NCI-H82 treated with DMSO at 0.1 percent for 48 hours (cell line): ENCODE data around the gene CNR1.
"Not testable (repeated sequence)": the region's sequence is repeated elsewhere in the genome, so short reads cannot be mapped to it uniquely, and the experiment has no call there.

Source experiments
- DNase-seq: peaks from one replicate; lab custom pipeline; 2025; ENCODE audit not compliant: unreplicated experiment; lab: John Stamatoyannopoulos, UW

Gene CNR1

GRCh38 chr6:88165844-88166492 is at the start of gene CNR1:
TSS of gene CNR1 (minus strand) at chr6:88166347. CDS start at chr6:88145274, 21,073 bp downstream.
- no peak for DNase-seq

DNA sequence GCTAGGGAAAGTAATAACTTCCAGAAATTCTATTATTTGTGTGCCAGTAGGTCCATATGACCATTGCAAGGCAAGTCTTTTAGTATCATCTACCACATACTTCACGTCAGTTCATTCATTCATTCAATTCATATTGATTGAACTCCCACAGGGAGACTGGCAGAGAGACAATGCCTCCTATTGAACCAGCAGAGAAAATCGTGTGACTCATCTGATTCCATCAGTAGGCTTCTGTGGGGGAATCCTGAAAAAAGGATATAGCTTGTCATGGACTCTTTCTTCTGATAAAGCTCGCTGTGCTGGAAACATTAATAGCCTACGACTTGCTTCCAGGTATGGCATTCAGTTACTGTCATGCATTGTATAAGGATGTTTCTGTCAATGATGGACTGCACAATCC is 45.3 kb upstream of the CNR1 start:
- DNase-seq, result no peak

GRCh38 chr6:88209301-88209700 is 43.2 kb upstream of the CNR1 start:
- no peak for DNase-seq

DNA sequence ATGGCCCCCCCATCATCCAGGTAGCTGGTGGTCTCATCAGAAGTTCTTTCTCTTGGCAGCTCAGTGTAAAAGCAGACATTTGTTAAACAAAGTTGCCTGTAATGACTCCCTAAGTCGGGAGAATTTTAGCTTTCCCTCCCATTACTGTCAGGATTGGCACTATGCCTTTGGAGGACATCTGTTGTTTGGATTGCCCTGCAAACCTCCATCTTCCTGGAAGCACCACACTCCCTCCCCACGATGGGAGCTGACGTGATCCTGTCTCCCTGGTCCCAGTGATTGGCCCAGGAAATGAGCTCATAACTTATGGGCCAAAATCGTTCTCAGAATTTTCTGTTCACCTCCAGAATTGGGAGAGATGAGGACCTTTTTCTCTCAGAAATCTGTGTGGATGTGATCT is 42.6 kb upstream of the CNR1 start:
- DNase-seq, result no peak

GRCh38 chr6:88201734-88202133 is 35.6 kb upstream of the CNR1 start:
- not testable (repeated sequence) for DNase-seq

- DNase-seq, result no peak
These were observed 18.8 kb upstream of the CNR1 start for GRCh38 chr6:88184921-88185320.

DNA sequence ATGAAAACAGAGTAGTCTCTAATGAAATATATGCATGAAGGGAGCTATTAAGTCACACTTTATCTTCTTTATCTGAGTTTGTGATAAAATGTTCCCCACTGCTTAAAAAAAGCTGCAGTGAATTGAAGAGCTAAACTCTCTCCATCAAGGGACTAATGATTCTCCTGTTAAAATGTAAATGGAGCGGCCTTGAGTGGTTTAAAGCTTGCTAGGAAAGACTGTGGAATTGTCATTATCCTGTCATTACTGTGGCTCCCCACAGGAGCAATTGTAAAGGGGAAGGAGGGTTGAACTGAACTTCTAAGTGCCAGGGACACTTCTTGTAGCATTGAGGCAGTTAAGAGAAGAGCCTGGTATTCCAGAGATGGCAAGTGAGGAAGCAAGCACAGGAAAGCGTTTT is 17.3 kb upstream of the CNR1 start:
- DNase-seq, result no peak

DNA sequence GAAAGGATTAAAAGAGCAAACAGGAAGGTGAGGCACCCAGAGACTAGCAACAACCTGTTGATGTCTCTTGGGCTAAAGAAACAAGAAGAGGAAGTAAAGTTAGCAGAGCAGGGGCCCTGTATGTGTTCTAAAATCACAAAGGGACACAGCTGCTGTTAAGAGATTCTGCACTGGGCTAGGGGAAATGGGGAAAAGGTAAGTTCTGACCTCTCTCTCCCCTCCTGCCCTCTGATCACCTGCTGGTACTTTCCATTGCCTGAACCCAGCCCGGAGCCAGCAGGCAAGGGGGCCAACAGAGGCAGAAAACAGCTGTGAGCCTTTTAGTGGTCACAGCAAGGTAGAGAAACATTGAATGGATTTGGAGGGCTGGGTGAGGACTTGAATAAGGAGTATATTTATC is 13.5 kb upstream of the CNR1 start:
- no peak for DNase-seq

- DNase-seq, result no peak
These were observed 11.9 kb upstream of the CNR1 start for GRCh38 chr6:88177961-88178464.

GRCh38 chr6:88174906-88175305 is 8.8 kb upstream of the CNR1 start:
- DNase-seq, result no peak

GRCh38 chr6:88171312-88171711 is 5.2 kb upstream of the CNR1 start:
- DNase-seq, result no peak

DNA sequence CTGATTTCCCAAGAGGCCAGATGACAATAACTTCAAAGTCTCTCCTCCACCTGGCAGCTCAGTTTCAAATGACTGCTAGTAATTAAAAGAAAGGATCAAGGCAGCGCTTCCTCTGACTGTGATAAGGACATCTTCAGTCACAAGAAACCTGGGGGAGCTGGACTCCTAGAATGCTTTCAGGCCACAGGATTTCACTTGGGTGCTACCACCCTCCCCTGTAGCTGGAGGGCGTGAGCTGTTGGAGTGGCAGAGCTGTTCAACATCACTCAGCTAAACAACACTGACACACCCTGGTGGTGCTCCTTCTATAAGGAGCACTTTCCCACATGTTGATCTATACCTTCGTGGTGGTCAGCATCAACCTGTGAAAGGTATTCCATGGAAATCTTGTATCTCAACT is 2.2 kb upstream of the CNR1 start:
- DNase-seq, result no peak

DNA sequence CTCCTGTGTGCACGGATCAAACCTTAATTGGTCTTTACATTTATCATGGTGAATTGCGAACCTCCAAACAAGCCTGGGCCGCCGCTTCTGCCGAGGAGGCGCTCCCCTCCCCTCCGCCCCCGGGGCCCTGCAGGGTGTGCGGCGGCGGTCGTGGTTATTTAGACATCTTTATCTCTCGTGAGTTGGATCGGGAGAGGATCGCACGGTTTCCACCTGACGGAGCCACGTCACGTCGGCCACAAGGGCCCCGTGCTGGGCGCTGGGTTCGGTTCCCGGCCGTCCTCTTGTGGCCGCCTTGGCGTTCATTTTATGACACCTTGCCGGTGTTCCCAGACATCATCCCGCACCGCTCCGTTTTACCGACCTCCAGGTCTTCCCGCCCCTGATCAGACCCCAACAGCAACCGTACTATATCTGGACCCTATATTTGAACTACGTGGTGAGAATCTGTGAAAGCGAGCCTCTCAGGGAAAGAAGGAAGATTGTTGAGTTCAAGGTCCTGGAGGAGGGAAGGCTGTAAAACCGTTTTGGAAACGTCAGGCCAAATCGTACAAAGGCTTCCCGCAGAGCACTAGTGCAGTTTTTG is 1.3 kb upstream of the CNR1 start:
- DNase-seq, result no peak

DNA sequence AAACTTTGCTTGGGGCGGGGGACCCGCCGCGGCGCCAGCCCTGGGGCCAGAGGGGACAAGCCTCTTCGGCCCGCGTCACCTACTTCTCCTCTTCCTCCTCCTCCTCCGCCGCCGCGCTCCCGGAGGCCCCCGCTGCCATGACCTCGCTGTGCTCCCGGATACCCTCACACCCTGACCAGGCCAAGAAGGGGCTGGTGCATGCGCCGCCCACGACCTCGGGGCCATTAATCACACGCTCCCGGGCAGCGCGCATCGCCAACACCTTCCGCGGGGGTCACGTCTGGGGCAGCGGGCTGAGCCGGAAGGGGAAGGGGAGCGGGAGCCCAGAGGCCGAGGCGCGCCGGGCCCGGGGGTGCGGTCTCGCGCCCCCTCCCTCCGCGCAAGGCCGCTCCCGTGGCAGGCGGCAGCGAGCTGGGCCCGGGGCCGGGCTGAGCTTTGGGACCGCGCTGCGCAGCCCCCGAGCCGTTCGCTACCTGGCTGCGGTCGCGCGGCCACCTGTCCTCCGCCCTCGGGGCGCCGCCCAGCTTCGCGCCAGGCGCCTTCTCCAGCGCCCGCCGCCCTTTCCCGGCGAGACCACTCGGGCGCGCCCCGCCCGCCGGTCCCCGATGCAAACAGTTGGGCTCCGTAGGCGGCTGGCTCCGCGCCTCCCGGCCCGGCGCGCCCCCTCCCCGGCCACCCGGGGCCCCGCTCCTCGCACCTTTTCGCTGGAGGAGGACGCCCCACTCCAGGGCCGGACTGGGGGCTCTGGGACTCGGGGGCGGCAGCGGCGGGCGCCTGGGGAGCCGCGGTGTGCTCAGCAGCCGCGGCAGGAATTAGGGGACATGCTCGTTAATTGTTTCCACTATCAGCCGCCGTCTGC is 575 bp upstream of the CNR1 start:
- no peak for DNase-seq

- DNase-seq, result no peak
These were observed 882 bp downstream of the CNR1 start for GRCh38 chr6:88165087-88165843.

GRCh38 chr6:88164061-88164460 is 2.1 kb downstream of the CNR1 start:
- no peak for DNase-seq

DNA sequence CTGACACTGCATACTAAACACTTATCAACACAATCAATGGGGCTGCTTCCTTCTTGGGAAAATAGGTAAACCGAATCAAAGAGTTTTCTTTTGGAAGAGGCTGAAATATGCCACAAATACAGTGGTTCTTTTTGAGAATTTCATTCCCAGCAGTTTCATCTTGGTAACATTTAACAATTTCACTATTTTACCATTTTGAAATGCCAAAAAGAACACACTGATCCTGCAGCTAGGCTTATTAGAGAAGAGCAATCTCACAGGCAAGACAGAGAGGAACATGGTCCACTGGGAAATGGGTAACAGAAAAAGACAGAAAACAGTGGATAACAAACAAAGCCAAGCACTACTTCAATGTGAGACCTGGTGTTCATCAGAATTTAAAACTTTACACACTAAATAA is 2.5 kb downstream of the CNR1 start:
- DNase-seq, result no peak

DNA sequence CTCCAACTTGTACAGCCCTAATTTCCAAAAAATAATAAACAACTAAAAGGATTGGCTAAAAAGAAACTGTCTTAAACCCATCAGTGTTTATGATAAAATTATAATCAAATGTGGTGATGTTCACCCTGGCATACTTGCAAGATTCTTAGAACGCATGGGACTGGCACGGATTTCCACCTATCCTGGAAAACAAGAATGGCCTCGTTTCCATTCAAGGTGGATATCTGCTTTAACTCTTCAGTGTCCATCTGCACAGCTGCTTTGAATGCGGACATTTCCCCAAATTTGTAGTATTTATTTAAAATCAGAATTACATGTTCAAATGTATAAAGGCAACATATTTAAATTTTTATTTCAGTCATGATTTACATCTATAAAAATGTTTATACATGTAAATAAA is 4.2 kb downstream of the CNR1 start:
- DNase-seq, result no peak

GRCh38 chr6:88157106-88157505 is 9.0 kb downstream of the CNR1 start:
- DNase-seq, result no peak

DNA sequence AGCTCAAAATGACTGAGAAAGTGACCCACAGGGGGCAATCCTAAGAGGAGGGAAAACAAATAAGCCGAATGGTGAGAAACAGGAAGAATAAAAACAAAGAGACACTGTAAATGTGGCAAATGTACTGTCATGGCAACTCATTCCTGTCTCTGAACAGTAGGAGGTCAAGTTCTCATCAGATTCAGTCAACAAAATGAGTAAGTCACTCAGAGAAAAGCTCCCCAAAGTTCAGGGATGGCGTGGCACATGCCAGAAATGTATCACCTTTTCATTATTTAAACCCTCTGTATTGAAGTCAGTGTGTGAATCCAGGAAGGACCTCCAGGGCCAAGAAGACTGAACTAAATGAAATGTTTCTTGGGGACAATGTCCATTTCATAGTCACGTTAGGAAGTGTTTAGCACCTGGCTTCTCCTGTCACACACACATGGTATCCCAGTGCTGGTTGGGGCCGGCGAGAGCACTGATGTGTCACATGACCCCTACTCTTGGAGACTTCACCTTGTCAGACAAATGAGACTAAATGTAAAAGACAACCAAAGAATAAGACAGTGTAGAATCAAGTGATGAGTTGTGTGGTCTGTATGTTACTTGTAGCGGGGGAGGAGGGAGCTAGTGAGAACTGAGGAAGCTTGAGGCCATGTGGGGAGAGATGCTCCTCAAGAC is 20.7 kb downstream of the CNR1 start:
- DNase-seq, result no peak
